Nephron progenitor cell (in vitro differentiated cells): ENCODE measurements around the gene SRA1.
A peak's percentile ranks its signal among the peaks of the same experiment; 100 is the strongest.

Source experiments
- DNase-seq: peaks from one replicate; pipeline ENCODE4 v3.0.0; 2021
- H3K27ac Mint-ChIP-seq: 2 replicates; pipeline ENCODE4 v1.8.0; 2021; ENCODE audit warnings: mild to moderate bottlenecking, moderate library complexity, mixed read lengths
- H3K27me3 Mint-ChIP-seq: 2 replicates; pipeline ENCODE4 v1.8.0; 2021; ENCODE audit warnings: mild to moderate bottlenecking, low read depth, mixed read lengths; ENCODE audit not compliant: poor library complexity
- H3K36me3 Mint-ChIP-seq: 2 replicates; pipeline ENCODE4 v1.8.0; 2021; ENCODE audit warnings: low read depth, mixed read lengths
- H3K4me1 Mint-ChIP-seq: 2 replicates; pipeline ENCODE4 v1.8.0; 2021; ENCODE audit warnings: mixed read lengths
- H3K4me3 Mint-ChIP-seq: 2 replicates; pipeline ENCODE4 v1.8.0; 2021; ENCODE audit warnings: mild to moderate bottlenecking, moderate library complexity, mixed read lengths
- H3K9me3 Mint-ChIP-seq: 2 replicates; pipeline ENCODE4 v1.8.0; 2021; ENCODE audit warnings: mild to moderate bottlenecking, moderate library complexity, mixed read lengths
- TF ChIP-seq, protein P1 (sequence below): fragments of 200-600 bp; sonication (generic); IDR thresholded peaks from 2 replicates; pipeline ENCODE4 v1.5.0; 2021; ENCODE audit warnings: antibody characterized with exemption

The SRA1 gene

GRCh38 chr5:140569197-140569596 lies 11.9 kb upstream of the SRA1 start:
- Mint-ChIP-seq H3K27ac (no peak overlapping the region), H3K36me3 (peaks cover 11% of the 10 kb centered on the region), H3K27me3 (peaks cover 6% of the 10 kb centered on the region), H3K4me3 (no peak overlapping the region), H3K4me1 (peaks cover 17% of the 10 kb centered on the region), H3K9me3 (no peaks in the 10 kb centered on the region)
- no peak for DNase-seq
- TF ChIP-seq, protein P1, sequence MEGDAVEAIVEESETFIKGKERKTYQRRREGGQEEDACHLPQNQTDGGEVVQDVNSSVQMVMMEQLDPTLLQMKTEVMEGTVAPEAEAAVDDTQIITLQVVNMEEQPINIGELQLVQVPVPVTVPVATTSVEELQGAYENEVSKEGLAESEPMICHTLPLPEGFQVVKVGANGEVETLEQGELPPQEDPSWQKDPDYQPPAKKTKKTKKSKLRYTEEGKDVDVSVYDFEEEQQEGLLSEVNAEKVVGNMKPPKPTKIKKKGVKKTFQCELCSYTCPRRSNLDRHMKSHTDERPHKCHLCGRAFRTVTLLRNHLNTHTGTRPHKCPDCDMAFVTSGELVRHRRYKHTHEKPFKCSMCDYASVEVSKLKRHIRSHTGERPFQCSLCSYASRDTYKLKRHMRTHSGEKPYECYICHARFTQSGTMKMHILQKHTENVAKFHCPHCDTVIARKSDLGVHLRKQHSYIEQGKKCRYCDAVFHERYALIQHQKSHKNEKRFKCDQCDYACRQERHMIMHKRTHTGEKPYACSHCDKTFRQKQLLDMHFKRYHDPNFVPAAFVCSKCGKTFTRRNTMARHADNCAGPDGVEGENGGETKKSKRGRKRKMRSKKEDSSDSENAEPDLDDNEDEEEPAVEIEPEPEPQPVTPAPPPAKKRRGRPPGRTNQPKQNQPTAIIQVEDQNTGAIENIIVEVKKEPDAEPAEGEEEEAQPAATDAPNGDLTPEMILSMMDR = no peak

GRCh38 chr5:140568443-140569063 lies 11.3 kb upstream of the SRA1 start:
- H3K27ac Mint-ChIP-seq = no peak overlapping the region
- DNase-seq = no peak
- peaks cover 6% of the 10 kb centered on the region for H3K27me3 Mint-ChIP-seq
- H3K4me3 Mint-ChIP-seq = no peak overlapping the region
- peaks cover 11% of the 10 kb centered on the region for H3K36me3 Mint-ChIP-seq
- H3K9me3 Mint-ChIP-seq = no peaks in the 10 kb centered on the region
- peaks cover 23% of the 10 kb centered on the region for H3K4me1 Mint-ChIP-seq
- TF ChIP-seq, protein P1 = no peak

- Mint-ChIP-seq H3K4me3 (no peak overlapping the region), H3K27ac (no peak overlapping the region), H3K4me1 (peaks cover 29% of the 10 kb centered on the region), H3K36me3 (peaks cover 11% of the 10 kb centered on the region), H3K9me3 (no peaks in the 10 kb centered on the region), H3K27me3 (peaks cover 6% of the 10 kb centered on the region)
- TF ChIP-seq, protein P1 = no peak
- no peak for DNase-seq
Measured at GRCh38 chr5:140567871-140568270, 10.6 kb upstream of the SRA1 start.

GRCh38 chr5:140567136-140567818 lies 10.0 kb upstream of the SRA1 start:
- Mint-ChIP-seq H3K27me3 (peaks cover 3% of the 10 kb centered on the region), H3K36me3 (peaks cover 11% of the 10 kb centered on the region), H3K27ac (no peak overlapping the region), H3K4me1 (peaks cover 34% of the 10 kb centered on the region), H3K9me3 (no peaks in the 10 kb centered on the region), H3K4me3 (no peak overlapping the region)
- TF ChIP-seq, protein P1 = no peak
- no peak for DNase-seq

DNA sequence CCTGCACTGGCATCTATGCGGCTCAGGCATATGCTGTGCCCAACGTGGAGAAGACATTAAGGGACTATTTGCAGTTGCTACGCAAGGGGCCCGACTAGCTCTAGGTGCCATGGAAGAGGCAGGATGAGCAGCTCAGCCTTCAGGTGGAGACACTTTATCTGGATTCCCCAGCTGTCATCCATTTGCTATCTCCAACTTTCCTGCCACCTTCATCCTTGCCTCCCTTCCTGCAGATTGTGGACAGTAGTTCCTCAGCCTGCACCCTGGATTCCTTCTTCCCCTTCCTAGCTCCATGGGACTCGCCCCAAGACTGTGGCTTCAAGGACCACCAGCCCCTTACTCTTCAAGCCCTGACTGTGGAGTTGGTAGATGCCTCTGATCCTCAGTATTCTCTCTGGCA lies 9.4 kb upstream of the SRA1 start:
- Mint-ChIP-seq H3K27me3 (peaks cover under 1% of the 10 kb centered on the region), H3K27ac (no peak overlapping the region), H3K4me1 (peaks cover 34% of the 10 kb centered on the region), H3K4me3 (no peak overlapping the region), H3K9me3 (no peaks in the 10 kb centered on the region), H3K36me3 (peaks cover 11% of the 10 kb centered on the region)
- TF ChIP-seq, protein P1 = no peak
- DNase-seq = no peak

- H3K36me3 Mint-ChIP-seq = peaks cover 11% of the 10 kb centered on the region
- peaks cover 34% of the 10 kb centered on the region for H3K4me1 Mint-ChIP-seq
- H3K9me3 Mint-ChIP-seq = no peaks in the 10 kb centered on the region
- TF ChIP-seq, protein P1 = no peak
- H3K4me3 Mint-ChIP-seq = peak overlapping the region; percentile 94
- DNase-seq = no peak
- H3K27me3 Mint-ChIP-seq = no peaks in the 10 kb centered on the region
- no peak overlapping the region for H3K27ac Mint-ChIP-seq
Measured at GRCh38 chr5:140565780-140566095, 8.5 kb upstream of the SRA1 start.
